WTC11 (cell line): ENCODE measurements around the gene RYR3.

Source experiments
- NFE2L1 ChIP-seq: sonication (generic); formaldehyde crosslinking; IDR thresholded peaks from 2 replicates; pipeline ENCODE4 v1.8.1; 2023; ENCODE audit warnings: missing genetic modification reagents
- STAT6 ChIP-seq: sonication (generic); formaldehyde crosslinking; conservative IDR thresholded peaks from 2 replicates; pipeline ENCODE4 v1.8.1; 2023; ENCODE audit warnings: mild to moderate bottlenecking, low read depth, missing genetic modification reagents, moderate library complexity
- TF ChIP-seq, protein P1 (sequence below): fragments of 200-600 bp; IDR thresholded peaks from 2 replicates; pipeline ENCODE4 v1.8.0; 2022; ENCODE audit warnings: antibody characterized with exemption
- TF ChIP-seq, protein P2 (sequence below): sonication (generic); formaldehyde crosslinking; IDR thresholded peaks from 2 replicates; pipeline ENCODE4 v1.8.1; 2022; ENCODE audit warnings: low read depth, missing genetic modification reagents, borderline replicate concordance

- TF ChIP-seq, protein P1, sequence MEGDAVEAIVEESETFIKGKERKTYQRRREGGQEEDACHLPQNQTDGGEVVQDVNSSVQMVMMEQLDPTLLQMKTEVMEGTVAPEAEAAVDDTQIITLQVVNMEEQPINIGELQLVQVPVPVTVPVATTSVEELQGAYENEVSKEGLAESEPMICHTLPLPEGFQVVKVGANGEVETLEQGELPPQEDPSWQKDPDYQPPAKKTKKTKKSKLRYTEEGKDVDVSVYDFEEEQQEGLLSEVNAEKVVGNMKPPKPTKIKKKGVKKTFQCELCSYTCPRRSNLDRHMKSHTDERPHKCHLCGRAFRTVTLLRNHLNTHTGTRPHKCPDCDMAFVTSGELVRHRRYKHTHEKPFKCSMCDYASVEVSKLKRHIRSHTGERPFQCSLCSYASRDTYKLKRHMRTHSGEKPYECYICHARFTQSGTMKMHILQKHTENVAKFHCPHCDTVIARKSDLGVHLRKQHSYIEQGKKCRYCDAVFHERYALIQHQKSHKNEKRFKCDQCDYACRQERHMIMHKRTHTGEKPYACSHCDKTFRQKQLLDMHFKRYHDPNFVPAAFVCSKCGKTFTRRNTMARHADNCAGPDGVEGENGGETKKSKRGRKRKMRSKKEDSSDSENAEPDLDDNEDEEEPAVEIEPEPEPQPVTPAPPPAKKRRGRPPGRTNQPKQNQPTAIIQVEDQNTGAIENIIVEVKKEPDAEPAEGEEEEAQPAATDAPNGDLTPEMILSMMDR = no peak
- TF ChIP-seq NFE2L1 (no peak), STAT6 (CRISPR knock-in tag) (no peak)
- TF ChIP-seq, protein P2, sequence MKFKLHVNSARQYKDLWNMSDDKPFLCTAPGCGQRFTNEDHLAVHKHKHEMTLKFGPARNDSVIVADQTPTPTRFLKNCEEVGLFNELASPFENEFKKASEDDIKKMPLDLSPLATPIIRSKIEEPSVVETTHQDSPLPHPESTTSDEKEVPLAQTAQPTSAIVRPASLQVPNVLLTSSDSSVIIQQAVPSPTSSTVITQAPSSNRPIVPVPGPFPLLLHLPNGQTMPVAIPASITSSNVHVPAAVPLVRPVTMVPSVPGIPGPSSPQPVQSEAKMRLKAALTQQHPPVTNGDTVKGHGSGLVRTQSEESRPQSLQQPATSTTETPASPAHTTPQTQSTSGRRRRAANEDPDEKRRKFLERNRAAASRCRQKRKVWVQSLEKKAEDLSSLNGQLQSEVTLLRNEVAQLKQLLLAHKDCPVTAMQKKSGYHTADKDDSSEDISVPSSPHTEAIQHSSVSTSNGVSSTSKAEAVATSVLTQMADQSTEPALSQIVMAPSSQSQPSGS (CRISPR knock-in tag) = no peak
Measured at GRCh38 chr15:33680336-33680735, 369.6 kb downstream of the RYR3 start.
